HL-60 (cell line): ENCODE data around the gene SDC1.

ENCODE experiments used
- CTCF ChIP-seq: IDR thresholded peaks from one replicate; pipeline ENCODE4 v1.5.1; 2011; ENCODE audit warnings: low read length, control low read depth, inconsistent platforms; ENCODE audit not compliant: insufficient read depth
- REST ChIP-seq: IDR thresholded peaks from 2 replicates; pipeline ENCODE4 v1.6.1; 2012; ENCODE audit warnings: low read depth; ENCODE audit not compliant: insufficient replicate concordance

- TF ChIP-seq CTCF (no peak), REST (no peak)
These were observed 35.5 kb downstream of the SDC1 start for GRCh38 chr2:20189299-20189931.
